GM12892 (cell line): ENCODE measurements around the gene MLXIPL.

Experiments used
- POLR2A ChIP-seq: IDR thresholded peaks from 2 replicates; pipeline ENCODE4 v1.6.1; 2011; ENCODE audit warnings: low read depth, low read length, control low read depth
- POLR2AphosphoS5 ChIP-seq: IDR thresholded peaks from 2 replicates; pipeline ENCODE4 v1.6.1; 2011; ENCODE audit warnings: low read depth, low read length, control low read depth

DNA sequence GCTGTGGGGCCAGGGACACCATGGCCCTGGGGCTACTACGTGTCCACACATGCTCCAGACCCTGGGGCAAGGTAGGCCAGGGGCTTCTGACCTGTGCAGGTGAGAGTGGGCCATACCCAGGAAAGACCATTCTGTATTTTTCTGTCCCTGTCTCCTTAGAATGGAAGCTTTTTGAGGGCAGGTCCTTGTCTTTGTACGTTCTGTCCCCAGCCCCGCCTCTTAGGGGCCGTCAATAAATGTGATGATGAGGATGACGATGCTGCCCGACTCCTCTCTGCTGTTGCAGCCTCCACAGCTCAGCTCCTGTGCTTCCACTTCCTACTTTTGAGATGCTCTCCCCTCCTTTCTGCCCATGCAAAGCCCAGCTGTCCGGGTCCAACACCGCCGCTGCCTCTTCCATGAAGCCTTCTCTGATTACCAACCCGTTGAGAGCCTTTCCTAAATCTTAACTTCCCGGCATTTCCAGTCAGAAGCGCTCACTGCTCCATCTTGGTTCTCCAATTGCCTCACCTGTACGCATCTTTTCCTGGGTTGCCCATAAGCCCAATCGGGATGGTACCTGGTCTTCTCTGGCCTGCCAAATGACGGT, 47.6 kb upstream of the MLXIPL start:
- TF ChIP-seq POLR2AphosphoS5 (no peak), POLR2A (no peak)
